ENCODE results near the gene C1orf53.

C1orf53 gene

DNA sequence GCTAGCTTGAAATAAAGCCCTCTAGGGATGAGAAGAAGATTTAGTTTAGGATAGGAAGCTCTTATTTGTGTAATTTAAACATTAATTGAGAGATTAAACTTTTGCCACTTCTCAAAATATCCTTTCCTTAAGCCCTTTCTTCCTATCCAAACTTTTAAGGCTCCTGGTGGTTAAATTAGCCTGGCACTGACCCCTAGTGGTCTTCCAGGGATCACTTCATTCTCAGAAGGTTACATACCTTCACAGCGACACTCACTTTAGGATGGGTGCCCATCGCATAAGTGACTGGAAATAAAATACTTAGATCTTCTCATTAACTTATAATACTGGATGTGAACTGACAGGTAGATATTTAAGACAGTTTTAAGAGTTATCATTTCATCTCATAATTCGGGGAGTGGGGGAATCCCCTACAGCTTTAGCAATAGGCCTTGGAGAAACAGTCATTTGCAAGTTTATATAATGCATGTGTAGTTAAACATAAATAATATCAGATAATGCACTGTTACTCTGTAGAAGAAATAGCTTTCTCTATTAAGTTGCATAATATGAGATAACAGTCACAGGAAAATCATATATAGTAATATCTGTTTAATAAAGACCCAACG, 22.2 kb downstream of the C1orf53 start:
- DNase-seq (peak; percentile 68), ATAC-seq (ENCODE audit: insufficient read depth, low read depth) (peak; percentile 92)
- Histone ChIP-seq H3K4me3 (ENCODE audit: low read depth in 1 of 2, low read length in 2 of 2) (no peak overlapping the region), H3K4me1 (ENCODE audit: insufficient read depth, low read length) (no peaks in the 10 kb centered on the region), H3K4me2 (ENCODE audit: insufficient read depth, low read length) (no peak overlapping the region), H3K9ac (ENCODE audit: low read depth, low read length) (no peak overlapping the region), H4K20me1 (ENCODE audit: insufficient read depth, low read length) (no peaks in the 10 kb centered on the region), H3K36me3 (ENCODE audit: insufficient read depth, low read length) (no peaks in the 10 kb centered on the region), H3K79me2 (ENCODE audit: insufficient read depth, low read length) (no peaks in the 10 kb centered on the region), H3K9me3 (ENCODE audit: insufficient read depth, low read length, severe bottlenecking) (no peaks in the 10 kb centered on the region), H3K27ac (ENCODE audit: low read length) (no peak overlapping the region), H2AFZ (ENCODE audit: low read depth, low read length) (no peak overlapping the region), H3K27me3 (ENCODE audit: insufficient read depth, low read length, poor library complexity) (no peaks in the 10 kb centered on the region)
- TF ChIP-seq EZH2 (IDR thresholded peaks at IDR 0.05; ENCODE audit: borderline replicate concordance, low read depth, low read length, severe bottlenecking), result no peak
- TF ChIP-seq, protein P1, sequence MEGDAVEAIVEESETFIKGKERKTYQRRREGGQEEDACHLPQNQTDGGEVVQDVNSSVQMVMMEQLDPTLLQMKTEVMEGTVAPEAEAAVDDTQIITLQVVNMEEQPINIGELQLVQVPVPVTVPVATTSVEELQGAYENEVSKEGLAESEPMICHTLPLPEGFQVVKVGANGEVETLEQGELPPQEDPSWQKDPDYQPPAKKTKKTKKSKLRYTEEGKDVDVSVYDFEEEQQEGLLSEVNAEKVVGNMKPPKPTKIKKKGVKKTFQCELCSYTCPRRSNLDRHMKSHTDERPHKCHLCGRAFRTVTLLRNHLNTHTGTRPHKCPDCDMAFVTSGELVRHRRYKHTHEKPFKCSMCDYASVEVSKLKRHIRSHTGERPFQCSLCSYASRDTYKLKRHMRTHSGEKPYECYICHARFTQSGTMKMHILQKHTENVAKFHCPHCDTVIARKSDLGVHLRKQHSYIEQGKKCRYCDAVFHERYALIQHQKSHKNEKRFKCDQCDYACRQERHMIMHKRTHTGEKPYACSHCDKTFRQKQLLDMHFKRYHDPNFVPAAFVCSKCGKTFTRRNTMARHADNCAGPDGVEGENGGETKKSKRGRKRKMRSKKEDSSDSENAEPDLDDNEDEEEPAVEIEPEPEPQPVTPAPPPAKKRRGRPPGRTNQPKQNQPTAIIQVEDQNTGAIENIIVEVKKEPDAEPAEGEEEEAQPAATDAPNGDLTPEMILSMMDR (IDR thresholded peaks at IDR 0.05; ENCODE audit: borderline replicate concordance, extremely low read depth, low read length, poor library complexity, severe bottlenecking), result peak; percentile 87

DNA sequence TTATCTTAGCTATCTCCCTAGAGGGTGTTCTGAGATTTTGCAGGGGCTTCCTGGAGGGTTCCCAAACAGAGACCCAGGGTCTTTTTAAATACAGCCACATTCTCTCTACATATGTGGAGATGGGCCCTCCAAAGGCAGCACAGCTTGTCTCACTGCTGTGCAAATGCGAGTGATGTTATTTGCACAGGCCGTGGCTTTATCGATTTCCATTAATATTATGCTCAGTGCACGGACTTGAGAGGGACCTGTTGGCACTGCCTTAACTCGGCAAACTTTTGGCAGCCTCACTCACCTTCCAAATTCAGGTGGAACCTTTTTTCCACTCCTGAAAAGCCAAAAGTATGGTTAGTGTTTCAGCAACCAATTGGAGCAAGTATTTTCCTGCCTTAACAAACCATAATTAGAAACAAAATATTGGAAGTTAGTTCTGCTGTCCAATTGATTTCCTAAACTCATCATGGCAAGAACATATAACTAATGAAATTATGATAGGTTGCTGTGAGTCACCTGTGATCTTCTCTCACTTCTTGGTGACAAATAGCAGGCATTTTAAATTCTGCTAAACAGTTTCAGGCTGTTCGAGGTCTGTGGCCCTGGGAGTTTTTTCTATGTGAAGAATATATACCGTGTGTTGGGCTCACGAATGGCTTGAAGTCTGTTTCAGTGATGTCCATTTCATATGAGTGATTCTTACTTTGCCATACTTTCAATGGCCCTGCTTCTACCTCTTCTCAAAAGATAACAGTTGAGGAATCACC, 25.7 kb downstream of the C1orf53 start:
- Histone ChIP-seq H3K4me1 (ENCODE audit: insufficient read depth, low read length) (no peaks in the 10 kb centered on the region), H3K9ac (ENCODE audit: low read depth, low read length) (no peak overlapping the region), H4K20me1 (ENCODE audit: insufficient read depth, low read length) (no peaks in the 10 kb centered on the region), H3K27me3 (ENCODE audit: insufficient read depth, low read length, poor library complexity) (no peaks in the 10 kb centered on the region), H3K27ac (ENCODE audit: low read length) (no peak overlapping the region), H2AFZ (ENCODE audit: low read depth, low read length) (no peak overlapping the region), H3K79me2 (ENCODE audit: insufficient read depth, low read length) (no peaks in the 10 kb centered on the region), H3K4me3 (ENCODE audit: low read depth in 1 of 2, low read length in 2 of 2) (no peak overlapping the region), H3K9me3 (ENCODE audit: insufficient read depth, low read length, severe bottlenecking) (no peaks in the 10 kb centered on the region), H3K36me3 (ENCODE audit: insufficient read depth, low read length) (no peaks in the 10 kb centered on the region), H3K4me2 (ENCODE audit: insufficient read depth, low read length) (no peak overlapping the region)
- TF ChIP-seq, protein P1 (IDR thresholded peaks at IDR 0.05; ENCODE audit: borderline replicate concordance, extremely low read depth, low read length, poor library complexity, severe bottlenecking), result no peak
- no peak for TF ChIP-seq EZH2 (IDR thresholded peaks at IDR 0.05; ENCODE audit: borderline replicate concordance, low read depth, low read length, severe bottlenecking)
- ATAC-seq (ENCODE audit: insufficient read depth, low read depth) (no peak), DNase-seq (no peak)

DNA sequence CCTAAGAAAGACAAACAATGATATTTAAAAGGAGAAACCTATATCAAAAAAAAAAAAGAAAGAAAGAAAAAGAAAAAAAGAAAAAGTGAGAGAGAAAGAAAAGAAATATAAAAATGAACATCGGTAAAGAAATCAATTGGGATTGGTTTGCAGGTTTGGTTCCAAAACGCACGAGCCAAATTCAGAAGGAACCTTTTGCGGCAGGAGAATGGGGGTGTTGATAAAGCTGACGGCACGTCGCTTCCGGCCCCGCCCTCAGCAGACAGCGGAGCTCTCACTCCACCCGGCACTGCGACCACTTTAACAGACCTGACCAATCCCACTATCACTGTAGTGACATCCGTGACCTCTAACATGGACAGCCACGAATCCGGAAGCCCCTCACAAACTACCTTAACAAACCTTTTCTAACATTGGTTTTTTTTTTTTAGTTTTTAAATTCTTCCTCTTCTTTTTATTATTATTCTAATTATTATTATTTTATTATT, 26.5 kb downstream of the C1orf53 start:
- no peak overlapping the region for H3K4me3 ChIP-seq (ENCODE audit: low read depth in 1 of 2, low read length in 2 of 2)
- H3K27me3 ChIP-seq (ENCODE audit: insufficient read depth, low read length, poor library complexity), result no peaks in the 10 kb centered on the region
- H4K20me1 ChIP-seq (ENCODE audit: insufficient read depth, low read length), result no peaks in the 10 kb centered on the region
- no peaks in the 10 kb centered on the region for H3K79me2 ChIP-seq (ENCODE audit: insufficient read depth, low read length)
- H3K9me3 ChIP-seq (ENCODE audit: insufficient read depth, low read length, severe bottlenecking), result no peaks in the 10 kb centered on the region
- no peak for TF ChIP-seq EZH2 (IDR thresholded peaks at IDR 0.05; ENCODE audit: borderline replicate concordance, low read depth, low read length, severe bottlenecking)
- TF ChIP-seq, protein P1 (IDR thresholded peaks at IDR 0.05; ENCODE audit: borderline replicate concordance, extremely low read depth, low read length, poor library complexity, severe bottlenecking), result no peak
- no peak overlapping the region for H3K4me2 ChIP-seq (ENCODE audit: insufficient read depth, low read length)
- 0 out of 2 replicates have a peak, but pooled peaks cover 4% of the 10 kb centered on the region for H3K4me1 ChIP-seq (ENCODE audit: insufficient read depth, low read length)
- no peak overlapping the region for H2AFZ ChIP-seq (ENCODE audit: low read depth, low read length)
- DNase-seq (no peak), ATAC-seq (ENCODE audit: insufficient read depth, low read depth) (no peak)
- H3K9ac ChIP-seq (ENCODE audit: low read depth, low read length), result no peak overlapping the region
- H3K36me3 ChIP-seq (ENCODE audit: insufficient read depth, low read length), result no peaks in the 10 kb centered on the region
- no peak overlapping the region for H3K27ac ChIP-seq (ENCODE audit: low read length)

Data from DND-41 (cell line).